Vagina (tissue), 2 donors: ENCODE data around the gene TCF25. TPM values are rescaled to one million over a fixed set of nuclear protein-coding genes. Genes with fewer than 3 reads are reported as not detected.
A peak's percentile ranks its signal among the peaks of the same experiment; 100 is the strongest.

ENCODE experiments used
- DNase-seq, 2 donors: peaks; one replicate each; pipeline ENCODE4 v3.0.0-alpha.2; 2017; ENCODE audit errors: extremely low spot score in 2 of 2
- H3K27ac ChIP-seq: fragments of 200-600 bp; sonication (generic); one replicate; pipeline ENCODE4 v1.5.1; 2019
- H3K27me3 ChIP-seq: fragments of 200-600 bp; sonication (generic); one replicate; pipeline ENCODE4 v1.5.1; 2019
- H3K36me3 ChIP-seq, 2 donors: fragments of 200-600 bp; sonication (generic); one replicate each; pipeline ENCODE4 v1.5.1; 2017 to 2019
- H3K4me1 ChIP-seq: fragments of 200-600 bp; sonication (generic); one replicate; pipeline ENCODE4 v1.5.1; 2019
- H3K4me3 ChIP-seq, 2 donors: fragments of 200-600 bp; sonication (generic); 1 replicate in 1 of 2; 2 replicates in 1 of 2; pipeline ENCODE4 v1.5.1; 2016 to 2019
- H3K9me3 ChIP-seq: fragments of 200-600 bp; sonication (generic); one replicate; pipeline ENCODE4 v1.5.1; 2019
- POLR2A ChIP-seq, 2 donors: fragments of 450-650 bp; IDR thresholded peaks; one replicate each; pipeline ENCODE4 v1.6.1; 2017; ENCODE audit warnings: antibody characterized with exemption in 2 of 2, mild to moderate bottlenecking in 2 of 2, moderate library complexity in 2 of 2
- POLR2AphosphoS5 ChIP-seq, 2 donors: sonication (generic); formaldehyde crosslinking; IDR thresholded peaks; one replicate each; pipeline ENCODE4 v1.9.0; 2017; ENCODE audit warnings: antibody characterized with exemption in 2 of 2, mild to moderate bottlenecking in 2 of 2, low read depth in 1 of 2; ENCODE audit not compliant: insufficient read depth in 1 of 2
- intact Hi-C: fragments of 100-400 bp; cut with DNase I; formaldehyde crosslinking; loops from one replicate; pipeline ENCODE4 v1.15.1; 2023
- total RNA-seq: library from RNA; depleted of rRNA; stranded (reverse); fragments of >200 nt; gene quantifications from one replicate; pipeline ENCODE4 v1.2.3, GENCODE V29; 2016
- TF ChIP-seq, protein P1 (sequence below), 3 experiments: fragments of 450-650 bp in 2 of 3; fragments of 200-600 bp in 1 of 3; sonication (generic) in 1 of 3; IDR thresholded peaks; one replicate each; pipeline ENCODE4 v1.5.1; 2017 to 2019; ENCODE audit warnings: antibody characterized with exemption in 3 of 3, mild to moderate bottlenecking in 2 of 3, moderate library complexity in 2 of 3

Gene TCF25
- total RNA-seq, 1 donor from 2014 or later: 132 TPM

DNA sequence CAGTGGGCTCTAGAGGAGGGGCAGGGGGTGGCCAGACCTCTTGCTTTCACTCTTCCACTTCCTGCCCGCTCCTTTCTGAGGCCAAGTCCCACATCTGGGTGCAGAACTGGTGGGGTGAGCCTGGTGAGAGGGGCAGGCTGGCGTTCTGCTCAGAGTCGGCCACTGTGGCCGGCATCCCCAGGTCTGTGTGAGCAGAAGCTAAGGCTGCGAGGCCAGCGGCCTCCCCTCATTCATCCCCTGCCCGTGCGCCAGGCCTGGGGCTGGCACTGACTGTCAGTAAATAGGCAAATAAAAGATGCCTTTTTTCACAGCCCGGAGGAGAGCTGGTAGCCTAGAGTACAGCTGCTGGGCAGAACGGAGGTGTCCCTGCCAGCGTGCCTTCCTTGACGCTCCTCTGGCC, 76.4 kb downstream of the TCF25 start:
- TF ChIP-seq, protein P1, sequence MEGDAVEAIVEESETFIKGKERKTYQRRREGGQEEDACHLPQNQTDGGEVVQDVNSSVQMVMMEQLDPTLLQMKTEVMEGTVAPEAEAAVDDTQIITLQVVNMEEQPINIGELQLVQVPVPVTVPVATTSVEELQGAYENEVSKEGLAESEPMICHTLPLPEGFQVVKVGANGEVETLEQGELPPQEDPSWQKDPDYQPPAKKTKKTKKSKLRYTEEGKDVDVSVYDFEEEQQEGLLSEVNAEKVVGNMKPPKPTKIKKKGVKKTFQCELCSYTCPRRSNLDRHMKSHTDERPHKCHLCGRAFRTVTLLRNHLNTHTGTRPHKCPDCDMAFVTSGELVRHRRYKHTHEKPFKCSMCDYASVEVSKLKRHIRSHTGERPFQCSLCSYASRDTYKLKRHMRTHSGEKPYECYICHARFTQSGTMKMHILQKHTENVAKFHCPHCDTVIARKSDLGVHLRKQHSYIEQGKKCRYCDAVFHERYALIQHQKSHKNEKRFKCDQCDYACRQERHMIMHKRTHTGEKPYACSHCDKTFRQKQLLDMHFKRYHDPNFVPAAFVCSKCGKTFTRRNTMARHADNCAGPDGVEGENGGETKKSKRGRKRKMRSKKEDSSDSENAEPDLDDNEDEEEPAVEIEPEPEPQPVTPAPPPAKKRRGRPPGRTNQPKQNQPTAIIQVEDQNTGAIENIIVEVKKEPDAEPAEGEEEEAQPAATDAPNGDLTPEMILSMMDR (IDR thresholded peaks at IDR 0.05): no peak
- TF ChIP-seq POLR2AphosphoS5 (IDR thresholded peaks at IDR 0.05; ENCODE audit: insufficient read depth in 1 of 2, low read depth in 1 of 2) (no peak), POLR2A (IDR thresholded peaks at IDR 0.05) (no peak)
- Histone ChIP-seq H3K4me3 (peak overlapping the region in 1 of 2 donors; percentile 54), H3K9me3 (no peaks in the 10 kb centered on the region), H3K27ac (peak overlapping the region; percentile 53), H3K4me1 (peaks cover 20% of the 10 kb centered on the region), H3K27me3 (no peaks in the 10 kb centered on the region), H3K36me3 (no peaks in the 10 kb centered on the region)
- DNase-seq: no peak
- intact Hi-C loops: no loop called here

DNA sequence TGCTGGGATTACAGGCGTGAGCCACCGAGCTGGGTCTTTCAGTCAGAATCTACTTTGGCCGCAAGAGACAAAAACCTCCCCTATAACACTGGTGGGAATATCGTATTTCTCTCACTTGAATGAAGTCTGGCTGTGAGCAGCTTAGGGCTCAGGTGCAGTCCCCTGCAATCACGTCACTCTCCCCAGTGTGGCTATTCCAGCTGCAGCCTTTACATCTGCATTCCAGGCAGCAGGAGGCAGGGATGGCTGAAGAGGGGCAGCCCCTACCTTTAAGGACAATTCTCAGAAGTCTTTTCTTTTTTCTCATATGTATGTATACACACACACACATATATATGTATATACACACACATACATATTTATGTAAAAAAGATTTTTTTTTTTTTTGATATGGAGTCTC, 78.1 kb downstream of the TCF25 start:
- intact Hi-C loops: no loop called here
- no peak for TF ChIP-seq POLR2AphosphoS5 (IDR thresholded peaks at IDR 0.05; ENCODE audit: insufficient read depth in 1 of 2, low read depth in 1 of 2)
- TF ChIP-seq POLR2A (IDR thresholded peaks at IDR 0.05): no peak
- TF ChIP-seq, protein P1 (IDR thresholded peaks at IDR 0.05): no peak
- no peak overlapping the region for H3K27ac ChIP-seq

DNA sequence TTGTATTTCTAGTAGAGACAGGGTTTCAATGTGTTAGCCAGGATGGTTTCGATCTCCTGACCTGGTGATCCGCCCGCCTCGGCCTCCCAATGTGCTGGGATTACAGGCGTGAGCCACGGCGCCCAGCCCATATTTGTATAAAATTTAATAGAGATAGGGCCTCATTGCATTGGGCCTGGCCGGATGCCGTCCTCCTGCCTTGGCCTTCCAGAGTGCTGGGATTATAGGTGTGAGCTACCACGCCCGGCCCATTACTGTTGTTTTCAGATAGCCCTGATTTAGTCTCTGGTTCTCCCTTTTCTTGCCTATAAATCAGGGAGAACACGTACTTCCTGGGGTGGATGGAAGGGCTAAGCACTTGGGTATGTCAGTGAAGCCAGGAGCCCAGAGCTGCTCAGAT, 78.7 kb downstream of the TCF25 start:
- Histone ChIP-seq H3K9me3 (no peaks in the 10 kb centered on the region), H3K27me3 (no peaks in the 10 kb centered on the region), H3K4me3 (no peak overlapping the region), H3K36me3 (peaks cover 0 to 6% of the 10 kb centered on the region in 2 donors), H3K4me1 (peaks cover 20% of the 10 kb centered on the region), H3K27ac (no peak overlapping the region)
- no peak for DNase-seq
- intact Hi-C loops: no loop called here
- no peak for TF ChIP-seq POLR2AphosphoS5 (IDR thresholded peaks at IDR 0.05; ENCODE audit: insufficient read depth in 1 of 2, low read depth in 1 of 2)
- TF ChIP-seq, protein P1 (IDR thresholded peaks at IDR 0.05): no peak
- no peak for TF ChIP-seq POLR2A (IDR thresholded peaks at IDR 0.05)

More for the DNA sequence above, 78.1 kb downstream of the TCF25 start:
- H3K4me1 ChIP-seq: peaks cover 20% of the 10 kb centered on the region
- DNase-seq: no peak
- H3K36me3 ChIP-seq: peaks cover 0 to 6% of the 10 kb centered on the region in 2 donors
- no peak overlapping the region for H3K4me3 ChIP-seq
- no peaks in the 10 kb centered on the region for H3K27me3 ChIP-seq
- H3K9me3 ChIP-seq: no peaks in the 10 kb centered on the region

GRCh38 chr16:89952551-89952950, 79.2 kb downstream of the TCF25 start:
- TF ChIP-seq, protein P1 (IDR thresholded peaks at IDR 0.05): no peak
- TF ChIP-seq POLR2A (IDR thresholded peaks at IDR 0.05) (no peak), POLR2AphosphoS5 (IDR thresholded peaks at IDR 0.05; ENCODE audit: insufficient read depth in 1 of 2, low read depth in 1 of 2) (no peak)
- intact Hi-C loops: no loop called here
- H3K27ac ChIP-seq: no peak overlapping the region
- H3K27me3 ChIP-seq: no peaks in the 10 kb centered on the region
- no peak for DNase-seq
- H3K4me1 ChIP-seq: peaks cover 18% of the 10 kb centered on the region
- no peak overlapping the region for H3K4me3 ChIP-seq
- no peaks in the 10 kb centered on the region for H3K9me3 ChIP-seq
- H3K36me3 ChIP-seq: peaks cover 0 to 7% of the 10 kb centered on the region in 2 donors

GRCh38 chr16:89953671-89954406, 80.4 kb downstream of the TCF25 start:
- TF ChIP-seq POLR2AphosphoS5 (IDR thresholded peaks at IDR 0.05; ENCODE audit: insufficient read depth in 1 of 2, low read depth in 1 of 2) (no peak), POLR2A (IDR thresholded peaks at IDR 0.05) (no peak)
- TF ChIP-seq, protein P1 (IDR thresholded peaks at IDR 0.05): no peak
- Histone ChIP-seq H3K36me3 (peaks cover 0 to 17% of the 10 kb centered on the region in 2 donors), H3K4me3 (no peak overlapping the region), H3K27ac (no peak overlapping the region), H3K27me3 (no peaks in the 10 kb centered on the region), H3K9me3 (no peaks in the 10 kb centered on the region), H3K4me1 (peaks cover 11% of the 10 kb centered on the region)
- intact Hi-C loops: no loop called here
- no peak for DNase-seq
